Measurements from ENCODE around the gene PLEKHA6.

DNA sequence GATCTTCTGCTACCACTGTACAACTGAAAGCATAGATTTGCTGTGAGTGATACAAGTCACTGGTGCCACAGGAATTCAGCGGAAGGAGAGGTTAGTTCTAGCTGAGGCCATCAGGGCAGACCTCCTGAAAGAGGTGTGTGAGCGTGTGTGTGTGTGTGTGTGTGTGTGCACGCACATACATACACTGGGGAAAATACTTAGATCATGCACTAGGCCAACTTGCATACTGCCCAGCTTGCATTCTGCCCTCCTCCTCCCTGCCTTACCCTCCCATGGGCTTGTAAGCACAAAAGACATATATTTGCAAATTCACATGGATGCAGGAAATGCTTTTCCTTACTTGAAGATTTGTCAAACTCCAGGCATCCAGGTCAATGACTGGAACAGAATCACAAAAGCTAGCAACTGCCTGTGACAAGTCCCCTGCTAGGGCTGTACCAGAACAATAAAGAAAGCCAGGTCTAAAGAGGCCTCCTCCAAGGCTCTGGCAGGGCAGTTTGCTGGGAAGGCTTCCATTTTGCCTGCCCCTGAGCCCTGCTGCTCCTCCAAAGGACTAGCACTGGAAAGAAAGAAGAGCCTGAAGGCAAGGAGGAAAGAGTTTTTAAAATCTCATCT is 23.2 kb downstream of the PLEKHA6 start:
- TF ChIP-seq, protein P1, sequence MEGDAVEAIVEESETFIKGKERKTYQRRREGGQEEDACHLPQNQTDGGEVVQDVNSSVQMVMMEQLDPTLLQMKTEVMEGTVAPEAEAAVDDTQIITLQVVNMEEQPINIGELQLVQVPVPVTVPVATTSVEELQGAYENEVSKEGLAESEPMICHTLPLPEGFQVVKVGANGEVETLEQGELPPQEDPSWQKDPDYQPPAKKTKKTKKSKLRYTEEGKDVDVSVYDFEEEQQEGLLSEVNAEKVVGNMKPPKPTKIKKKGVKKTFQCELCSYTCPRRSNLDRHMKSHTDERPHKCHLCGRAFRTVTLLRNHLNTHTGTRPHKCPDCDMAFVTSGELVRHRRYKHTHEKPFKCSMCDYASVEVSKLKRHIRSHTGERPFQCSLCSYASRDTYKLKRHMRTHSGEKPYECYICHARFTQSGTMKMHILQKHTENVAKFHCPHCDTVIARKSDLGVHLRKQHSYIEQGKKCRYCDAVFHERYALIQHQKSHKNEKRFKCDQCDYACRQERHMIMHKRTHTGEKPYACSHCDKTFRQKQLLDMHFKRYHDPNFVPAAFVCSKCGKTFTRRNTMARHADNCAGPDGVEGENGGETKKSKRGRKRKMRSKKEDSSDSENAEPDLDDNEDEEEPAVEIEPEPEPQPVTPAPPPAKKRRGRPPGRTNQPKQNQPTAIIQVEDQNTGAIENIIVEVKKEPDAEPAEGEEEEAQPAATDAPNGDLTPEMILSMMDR (IDR thresholded peaks at IDR 0.05; ENCODE audit: insufficient read depth, low read length), result no peak
- TF ChIP-seq, protein P2, sequence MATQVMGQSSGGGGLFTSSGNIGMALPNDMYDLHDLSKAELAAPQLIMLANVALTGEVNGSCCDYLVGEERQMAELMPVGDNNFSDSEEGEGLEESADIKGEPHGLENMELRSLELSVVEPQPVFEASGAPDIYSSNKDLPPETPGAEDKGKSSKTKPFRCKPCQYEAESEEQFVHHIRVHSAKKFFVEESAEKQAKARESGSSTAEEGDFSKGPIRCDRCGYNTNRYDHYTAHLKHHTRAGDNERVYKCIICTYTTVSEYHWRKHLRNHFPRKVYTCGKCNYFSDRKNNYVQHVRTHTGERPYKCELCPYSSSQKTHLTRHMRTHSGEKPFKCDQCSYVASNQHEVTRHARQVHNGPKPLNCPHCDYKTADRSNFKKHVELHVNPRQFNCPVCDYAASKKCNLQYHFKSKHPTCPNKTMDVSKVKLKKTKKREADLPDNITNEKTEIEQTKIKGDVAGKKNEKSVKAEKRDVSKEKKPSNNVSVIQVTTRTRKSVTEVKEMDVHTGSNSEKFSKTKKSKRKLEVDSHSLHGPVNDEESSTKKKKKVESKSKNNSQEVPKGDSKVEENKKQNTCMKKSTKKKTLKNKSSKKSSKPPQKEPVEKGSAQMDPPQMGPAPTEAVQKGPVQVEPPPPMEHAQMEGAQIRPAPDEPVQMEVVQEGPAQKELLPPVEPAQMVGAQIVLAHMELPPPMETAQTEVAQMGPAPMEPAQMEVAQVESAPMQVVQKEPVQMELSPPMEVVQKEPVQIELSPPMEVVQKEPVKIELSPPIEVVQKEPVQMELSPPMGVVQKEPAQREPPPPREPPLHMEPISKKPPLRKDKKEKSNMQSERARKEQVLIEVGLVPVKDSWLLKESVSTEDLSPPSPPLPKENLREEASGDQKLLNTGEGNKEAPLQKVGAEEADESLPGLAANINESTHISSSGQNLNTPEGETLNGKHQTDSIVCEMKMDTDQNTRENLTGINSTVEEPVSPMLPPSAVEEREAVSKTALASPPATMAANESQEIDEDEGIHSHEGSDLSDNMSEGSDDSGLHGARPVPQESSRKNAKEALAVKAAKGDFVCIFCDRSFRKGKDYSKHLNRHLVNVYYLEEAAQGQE (IDR thresholded peaks at IDR 0.05; ENCODE audit: insufficient replicate concordance, low read depth), result no peak
- TF ChIP-seq GABPA (IDR thresholded peaks at IDR 0.05; ENCODE audit: low read depth), result no peak
